Uterus (tissue), 2 donors: Measurements from ENCODE around the gene GNPDA2.

Experiments
- CTCF ChIP-seq, 4 experiments: fragments of 200-600 bp in 2 of 4; fragments of 450-650 bp in 2 of 4; sonication (generic) in 2 of 4; IDR thresholded peaks; one replicate each; pipeline ENCODE4 v1.5.1; 2016 to 2019; ENCODE audit warnings: antibody characterized with exemption in 4 of 4, mild to moderate bottlenecking in 2 of 4, moderate library complexity in 1 of 4
- POLR2A ChIP-seq, 2 donors: fragments of 450-650 bp; IDR thresholded peaks; one replicate each; pipeline ENCODE4 v1.6.1; 2016; ENCODE audit warnings: antibody characterized with exemption in 2 of 2, mild to moderate bottlenecking in 1 of 2, moderate library complexity in 1 of 2

GRCh38 chr4:44661940-44662622 lies 64.3 kb downstream of the GNPDA2 start:
- TF ChIP-seq CTCF (IDR thresholded peaks at IDR 0.05) (no peak), POLR2A (IDR thresholded peaks at IDR 0.05) (no peak)
